ENCODE data around the gene ZBTB42. TPM values are rescaled to one million over a fixed set of nuclear protein-coding genes. Genes with fewer than 3 reads are reported as not detected.

Gene ZBTB42
- total RNA-seq, 1 experiment from 2014 or later, result 12.1 TPM

DNA sequence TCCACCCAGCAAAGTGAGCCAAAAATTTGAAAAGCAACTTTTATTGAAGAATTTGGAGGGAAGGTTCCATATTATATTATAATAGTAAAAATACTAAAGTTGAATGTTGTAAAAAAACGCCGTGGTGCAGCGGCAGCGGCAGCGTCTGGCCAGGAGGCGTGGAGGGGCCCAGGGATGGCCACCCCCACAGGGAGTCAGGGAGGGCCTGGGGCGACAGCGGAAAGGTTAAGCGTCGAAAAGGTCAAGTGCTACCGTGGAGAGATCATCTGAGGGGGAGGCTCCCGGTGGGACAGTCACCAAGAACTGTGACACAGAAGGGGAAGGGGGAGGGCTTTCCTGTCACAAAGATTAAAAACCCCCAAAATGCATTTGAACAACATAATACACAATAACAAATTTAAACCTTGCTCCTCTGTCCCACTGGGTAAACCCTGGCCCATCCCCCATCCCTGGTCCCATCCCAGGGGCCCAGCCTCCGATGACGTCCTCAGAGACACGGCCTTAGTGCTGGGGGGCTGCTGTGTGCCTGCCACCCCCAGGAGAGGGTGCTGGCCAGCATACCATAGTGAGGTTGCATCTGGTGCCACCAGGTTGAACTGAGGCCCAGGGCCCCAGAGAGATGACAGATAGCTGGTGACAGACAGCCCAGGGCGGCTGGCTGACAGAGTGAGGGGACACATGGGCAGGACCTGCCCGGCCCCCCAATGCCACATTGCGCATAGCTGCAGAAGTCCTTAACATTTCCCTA lies 31.4 kb upstream of the ZBTB42 start:
- no peak for DNase-seq (ENCODE audit: low spot score)

DNA sequence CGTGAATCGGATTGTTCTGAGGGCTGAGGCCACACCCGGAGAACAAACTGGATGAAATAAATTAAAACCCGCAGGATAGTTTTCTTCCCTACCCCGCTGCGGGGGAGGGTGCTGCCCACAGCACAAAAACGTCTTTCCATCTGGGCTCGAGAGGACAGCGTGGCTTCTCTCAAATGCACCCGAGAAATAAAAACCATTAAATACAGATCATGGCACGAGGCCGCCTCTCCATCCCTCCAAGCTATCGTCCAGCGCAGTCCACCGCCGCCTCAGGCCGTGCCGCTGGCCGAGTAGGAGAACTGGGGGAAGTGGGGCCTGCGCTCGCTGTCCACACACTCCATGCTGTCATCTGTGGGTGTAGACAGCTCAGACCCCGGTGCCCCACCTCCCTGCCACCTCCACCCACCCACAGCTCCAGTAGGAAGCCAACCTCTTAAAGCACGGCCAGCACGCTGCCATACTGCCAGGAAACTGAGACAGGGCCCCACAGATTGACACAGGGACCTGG lies 30.8 kb upstream of the ZBTB42 start:
- no peak for DNase-seq (ENCODE audit: low spot score)

DNA sequence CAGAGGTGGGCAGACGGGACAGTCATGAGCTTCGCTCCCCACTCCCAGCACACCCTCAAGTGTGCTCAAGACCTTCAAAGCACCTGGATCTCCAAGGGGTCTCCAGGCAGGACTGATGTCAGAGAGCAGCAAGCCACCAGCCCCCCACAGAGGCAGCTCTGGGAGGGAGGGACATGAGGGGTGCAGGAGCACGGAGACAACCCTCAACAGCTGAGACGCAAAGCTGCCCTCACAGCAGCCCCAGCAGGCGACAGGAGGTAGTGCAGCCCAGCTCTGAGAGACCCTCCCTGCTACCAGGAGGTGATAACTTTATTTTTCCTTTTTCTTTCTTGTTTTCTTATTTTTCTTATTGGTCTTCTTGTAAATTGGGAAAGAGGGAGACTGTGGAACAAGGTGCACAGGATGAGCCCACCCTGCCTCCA lies 30.0 kb upstream of the ZBTB42 start:
- peak; percentile 9 for DNase-seq (ENCODE audit: low spot score)

DNA sequence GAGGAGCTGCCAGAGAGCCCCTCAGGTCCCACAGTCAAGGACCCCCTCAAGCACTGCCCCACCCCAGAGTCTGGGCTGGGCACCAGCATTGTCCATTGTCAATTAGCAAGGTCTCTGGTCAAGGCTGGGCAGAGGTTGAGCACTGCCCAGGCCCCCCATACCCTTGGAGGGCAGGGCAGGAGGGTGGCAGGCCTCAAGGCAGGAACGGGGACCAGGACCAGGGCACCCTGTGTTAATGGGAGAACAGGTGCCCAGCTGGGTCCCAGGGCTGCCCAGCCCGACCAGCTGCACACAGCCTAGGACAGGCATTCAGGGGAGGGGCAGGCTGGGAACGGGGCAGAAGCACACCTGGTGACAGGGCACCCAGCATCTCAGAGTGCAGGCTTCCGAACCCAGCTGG lies 29.5 kb upstream of the ZBTB42 start:
- DNase-seq (ENCODE audit: low spot score), result no peak

DNA sequence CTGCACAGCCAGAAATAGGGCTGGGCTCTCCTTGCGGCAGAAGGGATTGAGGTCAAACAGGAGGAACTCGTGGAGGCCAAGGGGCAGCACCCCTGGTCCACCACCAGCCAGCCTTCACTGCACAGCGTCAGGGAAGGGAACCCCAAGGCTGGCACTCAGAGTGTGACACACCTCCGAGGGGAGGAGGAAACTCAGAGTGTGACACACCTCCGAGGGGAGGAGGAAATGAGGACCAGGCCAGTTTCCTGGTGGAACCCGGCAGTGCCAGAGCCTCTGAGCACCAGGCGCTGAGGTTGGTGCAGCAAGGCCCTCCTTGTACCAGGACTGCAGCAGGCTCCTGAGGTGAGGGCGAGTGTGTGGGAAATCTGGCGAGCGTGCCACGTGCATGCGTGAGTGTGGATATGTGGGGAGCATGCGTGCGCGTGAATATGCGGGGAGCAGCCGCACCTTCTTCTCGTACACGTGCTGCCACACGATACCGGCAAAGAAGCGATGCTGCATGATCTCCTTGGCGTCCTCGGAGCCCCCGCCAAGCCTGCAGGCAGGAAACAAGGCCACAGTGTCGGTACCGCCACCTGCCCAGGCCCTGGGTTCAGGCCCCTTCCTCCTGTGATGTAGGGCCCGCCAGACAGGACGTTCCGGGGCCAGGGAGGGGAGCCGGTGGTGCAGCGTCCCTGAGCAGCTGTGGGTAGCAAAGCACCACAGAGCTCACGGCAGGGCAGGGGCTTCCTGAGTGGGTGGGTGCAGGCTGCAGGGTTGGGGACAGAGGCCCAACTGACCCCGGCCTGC lies 28.8 kb upstream of the ZBTB42 start:
- no peak for DNase-seq (ENCODE audit: low spot score)

DNA sequence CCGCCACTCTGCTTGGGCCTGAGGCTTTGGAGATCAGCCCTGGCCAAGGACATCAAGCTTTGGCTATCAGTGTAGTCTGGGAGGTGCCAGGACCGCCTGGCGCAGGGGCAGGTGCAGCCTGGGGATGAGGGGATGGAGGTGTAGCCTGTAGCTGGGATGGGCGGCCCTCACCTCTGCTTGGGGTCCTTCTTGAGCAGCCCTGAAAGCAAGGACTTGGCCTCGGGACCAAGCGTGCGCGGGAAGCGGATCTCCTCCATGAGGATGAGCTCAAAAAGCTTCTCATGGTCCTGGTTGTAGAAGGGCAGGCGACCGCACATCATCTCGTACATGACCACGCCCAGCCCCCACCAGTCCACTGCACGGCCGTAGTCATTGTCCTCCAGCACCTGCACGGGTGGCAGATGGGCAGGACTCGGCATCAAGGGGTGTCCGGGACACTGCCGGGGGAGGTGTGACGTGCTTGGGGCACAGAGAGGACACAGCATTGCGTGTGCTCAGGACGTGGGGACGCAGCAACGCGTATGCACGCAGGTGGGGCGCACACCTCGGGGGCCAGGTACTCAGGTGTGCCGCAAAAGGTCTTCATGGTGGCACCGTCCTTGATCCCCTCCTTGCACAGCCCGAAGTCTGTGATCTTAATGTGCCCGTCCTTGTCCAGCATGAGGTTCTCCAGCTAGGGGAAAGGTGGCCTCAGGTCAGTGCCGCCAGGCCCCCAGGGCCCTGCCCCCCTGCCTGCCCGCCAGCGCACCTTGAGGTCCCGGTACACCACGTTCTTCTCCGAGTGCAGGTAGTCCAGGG lies 28.0 kb upstream of the ZBTB42 start:
- no peak for DNase-seq (ENCODE audit: low spot score)

DNA sequence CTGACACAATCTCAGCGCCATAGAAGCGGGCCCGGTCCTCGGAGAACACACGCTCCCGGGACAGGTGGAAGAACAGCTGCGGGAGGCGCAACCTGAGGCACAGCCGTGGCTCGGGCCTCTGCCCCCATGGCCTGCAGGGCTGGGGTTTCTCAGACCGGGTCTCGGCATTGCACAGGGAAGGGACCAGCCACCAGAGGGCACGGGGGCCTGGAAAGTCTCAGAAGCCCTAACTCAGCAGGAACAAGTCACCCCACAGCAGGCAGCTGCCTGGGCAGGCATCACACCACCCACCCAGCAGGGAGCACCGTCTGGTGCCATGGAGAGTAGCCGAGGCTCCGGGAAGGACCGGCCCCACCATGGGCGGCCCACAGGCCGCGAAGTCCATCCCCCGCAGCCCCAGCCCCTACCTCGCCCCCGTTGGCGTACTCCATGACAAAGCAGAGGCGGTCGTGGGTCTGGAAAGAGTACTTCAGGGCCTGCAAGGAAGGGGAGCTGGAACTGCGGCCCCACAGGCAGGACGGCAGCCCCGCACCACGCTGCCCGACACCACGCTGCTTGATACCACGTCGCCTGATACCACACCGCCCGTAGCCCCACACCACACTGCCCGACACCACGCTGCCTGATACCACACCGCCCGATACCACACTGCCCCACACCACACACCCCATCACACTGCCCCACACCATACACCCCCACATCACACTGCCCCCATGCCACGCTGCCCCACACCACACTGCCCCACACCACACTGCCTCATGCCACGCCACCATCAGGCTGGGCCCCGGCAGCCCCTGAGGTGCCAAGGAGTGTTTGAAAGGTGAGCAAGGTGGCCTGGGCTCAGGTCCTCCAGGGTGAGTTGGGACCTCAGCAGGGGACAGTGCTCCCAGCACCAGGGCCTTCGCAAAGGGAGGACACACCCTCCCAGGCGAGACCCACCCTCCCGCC lies 27.1 kb upstream of the ZBTB42 start:
- DNase-seq (ENCODE audit: low spot score), result no peak

DNA sequence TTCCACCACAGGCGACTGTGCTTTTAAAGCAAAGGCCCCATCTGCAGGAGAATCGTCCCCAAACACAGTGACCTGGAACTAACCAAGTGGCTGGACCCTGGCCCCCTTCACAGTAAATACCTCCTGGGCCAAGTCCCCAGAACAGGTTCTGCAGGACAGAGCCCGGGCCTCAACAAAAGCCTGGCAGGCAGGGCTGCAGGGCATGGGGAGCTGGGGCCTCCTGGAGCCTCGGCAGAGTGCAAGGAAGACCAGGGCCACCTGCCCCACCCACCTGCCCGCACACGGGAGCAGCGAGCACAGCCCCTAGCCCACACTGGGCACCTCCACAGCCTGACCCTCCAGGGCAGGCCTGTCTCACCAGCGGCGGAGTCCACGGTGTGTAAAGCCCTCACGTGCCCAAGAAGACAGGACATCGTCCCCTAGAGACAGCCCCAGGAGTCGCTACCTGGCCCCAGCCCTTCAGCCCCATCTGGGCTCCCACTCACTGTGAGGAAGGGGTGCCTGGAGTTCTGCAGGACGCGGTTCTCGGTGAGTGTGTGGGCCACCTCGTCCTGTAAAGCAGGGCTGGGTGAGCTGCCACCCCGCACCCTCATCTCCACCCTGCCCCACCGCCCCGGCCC lies 26.3 kb upstream of the ZBTB42 start:
- no peak for DNase-seq (ENCODE audit: low spot score)

DNA sequence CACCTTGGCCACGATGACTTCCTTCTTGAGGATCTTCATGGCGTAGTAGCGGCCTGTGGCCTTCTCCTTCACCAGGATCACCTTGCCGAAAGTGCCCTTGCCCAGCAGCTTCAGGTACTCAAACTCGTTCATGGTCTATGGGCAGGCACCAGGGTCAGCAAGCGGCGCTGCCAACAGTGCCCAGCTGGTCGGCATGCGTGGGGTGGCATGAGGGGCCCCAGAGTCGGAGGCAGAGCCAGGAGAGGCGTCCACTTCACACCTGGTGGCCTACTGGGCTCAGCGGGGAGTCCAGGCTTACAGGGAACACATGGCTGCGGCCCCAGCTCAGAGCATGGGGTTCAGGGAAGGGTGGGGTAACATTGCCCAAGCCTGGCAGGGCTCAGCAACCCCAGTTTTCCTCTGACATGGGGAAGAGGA lies 25.8 kb upstream of the ZBTB42 start:
- DNase-seq (ENCODE audit: low spot score), result no peak

DNA sequence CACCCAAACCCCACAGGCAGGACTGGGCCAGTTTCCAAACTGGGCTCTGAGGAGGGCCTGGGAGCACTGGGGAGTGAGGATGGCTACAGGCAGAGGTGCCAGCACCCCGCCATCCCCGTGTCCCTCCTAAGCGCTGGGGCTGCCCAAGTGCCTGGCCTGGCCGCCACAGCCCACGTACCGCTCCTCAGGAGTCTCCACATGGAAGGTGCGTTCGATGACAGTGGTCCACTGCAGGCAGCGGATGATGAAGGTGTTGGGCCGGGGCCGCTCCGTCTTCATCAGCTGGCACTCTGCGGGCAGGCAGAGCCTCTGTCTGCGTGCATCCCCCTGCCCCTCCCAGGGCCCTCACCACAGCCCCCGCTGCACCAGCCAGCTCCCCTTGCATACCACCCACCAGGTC lies 24.4 kb upstream of the ZBTB42 start:
- no peak for DNase-seq (ENCODE audit: low spot score)

DNA sequence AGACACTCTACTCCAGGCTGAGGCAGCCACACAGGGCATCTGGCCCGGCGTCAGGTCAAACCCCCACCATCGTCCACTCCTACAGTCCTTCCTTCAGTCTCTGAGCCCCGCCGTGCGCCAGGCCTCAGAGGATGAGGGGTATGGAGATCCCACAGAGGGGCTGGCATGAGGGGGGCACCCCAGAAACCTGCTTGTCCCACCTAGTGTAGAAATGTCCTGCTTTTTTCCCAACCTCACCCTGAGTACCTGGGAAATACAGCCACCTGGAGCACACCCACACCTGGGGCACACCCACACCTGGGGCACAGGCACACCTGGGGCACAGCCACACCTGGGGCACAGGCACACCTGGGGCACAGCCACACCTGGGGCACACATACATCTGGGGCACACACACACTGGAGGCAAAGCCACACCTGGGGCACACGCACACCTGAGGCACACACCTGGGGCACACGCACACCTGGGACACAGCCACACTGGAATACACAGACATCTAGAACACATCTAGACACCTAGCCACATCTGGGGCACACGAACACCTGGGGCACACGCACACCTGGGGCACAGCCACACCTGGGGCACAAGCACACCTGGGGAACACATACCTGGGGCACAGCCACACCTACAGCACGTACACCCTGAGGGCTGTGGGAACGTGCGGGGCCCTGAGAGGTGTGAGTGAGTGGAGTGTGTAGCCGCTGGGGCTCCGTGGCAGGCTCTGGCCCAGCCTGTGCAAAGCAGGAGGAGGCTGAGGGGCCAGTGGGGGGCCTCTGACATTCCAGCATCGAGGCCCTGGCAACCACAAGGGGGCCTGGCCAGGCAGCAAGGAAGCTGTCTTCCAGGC lies 23.7 kb upstream of the ZBTB42 start:
- DNase-seq (ENCODE audit: low spot score), result no peak

DNA sequence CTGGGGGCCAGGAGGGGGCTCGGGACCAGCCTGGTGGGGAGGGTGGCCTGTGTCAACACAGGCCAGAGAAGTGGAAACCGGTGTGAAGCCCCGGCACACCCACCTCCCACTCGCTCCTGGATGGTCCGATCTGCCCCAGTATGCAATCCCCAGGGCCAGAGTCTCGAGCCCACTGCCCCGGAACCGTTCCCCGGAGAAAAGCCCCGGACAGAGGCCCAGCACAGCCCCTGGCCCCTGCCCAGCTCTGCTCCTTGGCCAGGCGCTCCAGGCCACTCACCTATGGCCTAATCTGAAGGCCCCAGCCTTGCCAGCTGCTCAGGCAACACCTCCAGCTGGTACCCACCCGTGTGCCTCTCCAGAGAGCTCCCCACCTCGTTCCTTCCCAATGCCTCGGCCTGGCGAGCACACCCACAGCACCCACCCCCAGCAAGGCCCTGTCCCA lies 23.1 kb upstream of the ZBTB42 start:
- DNase-seq (ENCODE audit: low spot score), result no peak

DNA sequence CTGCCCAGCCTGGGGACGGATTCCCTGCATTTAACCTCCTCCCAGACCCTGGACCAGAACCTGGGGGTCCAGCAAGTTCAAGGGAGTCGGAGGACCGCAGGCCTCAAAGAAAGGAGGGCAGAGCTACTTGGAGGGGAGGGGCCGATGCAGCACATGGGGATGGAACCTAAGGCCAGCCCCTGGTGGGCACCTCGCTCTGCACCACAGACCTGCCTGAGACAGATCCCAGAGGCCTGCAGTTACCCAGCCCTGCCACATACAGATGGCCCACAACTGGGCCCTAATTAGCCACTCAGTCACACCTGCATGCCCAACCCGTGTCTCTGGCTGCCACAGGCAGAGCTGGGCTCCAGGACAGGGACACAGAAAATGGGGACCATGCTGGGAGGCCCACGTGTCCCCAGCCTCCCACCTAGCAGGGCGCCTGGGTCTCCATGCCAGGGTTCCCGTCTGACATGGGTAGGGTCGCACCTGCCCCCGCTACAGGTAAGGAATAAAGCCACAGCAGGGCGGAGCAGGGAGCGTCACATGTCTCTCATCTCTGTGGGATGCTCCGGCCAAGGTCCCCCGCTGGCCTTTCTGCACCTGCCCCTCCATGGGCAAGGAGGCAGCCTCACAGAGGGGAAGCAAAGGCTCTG lies 22.1 kb upstream of the ZBTB42 start:
- no peak for DNase-seq (ENCODE audit: low spot score)

DNA sequence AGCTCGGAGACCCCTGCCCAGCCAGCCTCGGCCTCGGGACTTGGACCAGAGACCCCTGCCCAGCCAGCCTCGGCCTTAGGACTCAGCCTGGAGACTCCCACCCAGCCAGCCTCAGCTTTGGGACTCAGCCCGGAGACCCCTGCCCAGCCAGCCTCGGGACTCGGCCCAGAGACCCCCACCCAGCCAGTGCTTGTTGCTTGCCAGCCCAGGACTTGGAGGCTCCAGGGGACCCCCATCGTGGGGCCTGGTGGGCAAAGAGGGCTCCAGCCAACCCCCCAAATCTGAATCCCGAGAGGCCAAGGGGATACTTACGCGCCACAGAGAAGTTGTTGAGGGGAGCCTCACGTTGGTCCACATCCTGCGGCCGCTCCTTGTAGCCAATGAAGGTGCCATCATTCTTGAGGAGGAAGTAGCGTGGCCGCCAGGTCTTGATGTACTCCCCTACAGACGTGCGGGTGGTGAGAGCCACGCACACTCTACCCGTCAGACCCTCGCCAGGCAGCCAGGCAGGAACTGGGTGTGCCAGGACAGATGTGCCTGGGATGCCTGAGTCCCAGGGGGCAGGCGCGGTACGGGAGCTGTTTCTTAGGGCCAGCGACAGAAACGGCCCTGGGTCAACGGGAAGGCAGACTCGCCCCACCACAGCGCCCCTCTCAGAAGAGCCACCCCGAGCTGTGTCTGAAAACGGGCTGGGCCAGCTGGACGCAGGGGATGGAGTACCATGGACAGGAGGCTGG lies 21.0 kb upstream of the ZBTB42 start:
- no peak for DNase-seq (ENCODE audit: low spot score)

DNA sequence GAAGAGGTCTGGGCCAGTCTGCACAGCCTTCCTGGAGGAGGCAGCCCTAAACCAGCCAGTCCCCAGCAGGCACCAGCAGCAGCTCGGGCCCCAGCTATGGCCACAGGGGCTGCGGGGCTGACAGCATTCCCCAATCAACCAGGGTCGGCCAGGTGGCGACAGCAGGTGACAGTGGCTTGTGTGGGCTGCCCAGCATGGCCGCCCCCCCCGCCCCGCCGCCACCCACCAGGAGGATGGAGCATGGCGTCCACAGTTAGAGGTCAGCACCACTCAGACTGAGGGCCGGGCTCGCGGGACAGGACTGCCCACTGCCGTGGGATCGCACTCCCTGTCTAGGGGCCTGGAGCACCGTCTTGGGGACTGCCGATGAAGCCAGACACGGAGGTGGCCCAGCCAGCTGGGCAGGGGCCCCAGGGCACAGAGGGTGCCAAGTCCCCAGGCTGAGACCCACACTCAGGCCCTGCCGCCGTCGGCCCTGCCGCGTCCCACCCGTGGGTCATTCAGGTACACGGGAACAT lies 20.3 kb upstream of the ZBTB42 start:
- DNase-seq (ENCODE audit: low spot score), result no peak

DNA sequence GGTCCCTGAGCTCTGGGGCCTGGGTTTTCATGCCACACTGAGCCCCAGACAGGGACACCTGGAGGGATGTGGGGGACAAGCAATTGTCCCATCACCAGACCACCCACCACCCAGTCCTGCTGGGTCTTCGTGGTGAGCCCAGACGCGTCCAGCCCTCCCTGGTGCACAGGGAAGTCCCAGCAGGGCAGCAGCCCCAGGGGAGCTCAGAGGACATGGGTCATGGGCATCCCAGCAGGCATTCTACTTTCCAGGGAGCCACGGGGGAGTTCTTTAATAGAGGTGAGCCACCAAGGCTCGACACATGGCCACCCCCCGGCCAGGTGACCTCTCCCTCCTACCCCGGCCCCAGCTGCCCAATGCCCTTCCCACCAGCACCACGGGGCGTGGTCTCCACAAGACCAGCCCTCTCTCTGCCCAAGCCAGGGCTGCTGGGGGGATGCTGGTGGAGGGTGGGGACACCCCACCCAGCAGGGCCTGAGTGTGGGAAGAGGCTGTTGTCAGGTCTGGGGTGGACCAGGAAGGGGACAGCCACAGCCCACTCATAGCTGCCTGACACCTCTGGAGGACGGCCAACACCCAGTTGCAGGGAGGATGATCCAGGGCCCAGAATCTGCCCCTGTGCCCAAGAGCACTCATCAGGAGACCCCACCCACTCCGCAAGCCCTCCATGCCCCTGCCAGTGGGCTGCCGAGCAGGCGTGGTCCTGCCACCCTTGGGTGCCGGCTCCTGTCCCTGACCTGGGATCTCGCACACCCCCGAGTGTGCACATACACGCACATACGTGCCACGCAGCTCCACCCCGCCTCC lies 19.4 kb upstream of the ZBTB42 start:
- DNase-seq (ENCODE audit: low spot score), result no peak
